ENCODE data around the gene ARRDC4. TPM values are rescaled to one million over a fixed set of nuclear protein-coding genes. Genes with fewer than 3 reads are reported as not detected.

Gene ARRDC4
- total and polyA plus RNA-seq, 8 donors = 12.7 to 29.5 (median 17.4) TPM

DNA sequence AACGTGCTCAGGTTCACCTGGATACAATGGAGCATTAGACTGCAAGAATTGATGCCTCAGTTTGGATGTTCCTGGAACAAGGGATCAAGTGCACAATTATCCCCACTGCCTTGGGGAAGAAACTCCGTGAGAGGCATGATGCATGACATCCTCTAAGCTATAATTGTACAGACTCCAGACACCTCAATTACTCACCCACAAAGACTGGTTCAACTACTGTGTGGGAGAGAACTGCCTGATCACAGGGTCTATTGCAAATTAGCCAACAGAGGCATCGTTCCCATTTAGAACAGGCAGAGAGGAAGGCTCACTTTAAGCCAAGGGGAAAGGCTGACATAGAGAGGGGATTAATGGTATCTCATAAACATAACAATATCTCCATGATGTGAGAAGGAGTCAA is 43.5 kb downstream of the ARRDC4 start:
- TF ChIP-seq, protein P1, sequence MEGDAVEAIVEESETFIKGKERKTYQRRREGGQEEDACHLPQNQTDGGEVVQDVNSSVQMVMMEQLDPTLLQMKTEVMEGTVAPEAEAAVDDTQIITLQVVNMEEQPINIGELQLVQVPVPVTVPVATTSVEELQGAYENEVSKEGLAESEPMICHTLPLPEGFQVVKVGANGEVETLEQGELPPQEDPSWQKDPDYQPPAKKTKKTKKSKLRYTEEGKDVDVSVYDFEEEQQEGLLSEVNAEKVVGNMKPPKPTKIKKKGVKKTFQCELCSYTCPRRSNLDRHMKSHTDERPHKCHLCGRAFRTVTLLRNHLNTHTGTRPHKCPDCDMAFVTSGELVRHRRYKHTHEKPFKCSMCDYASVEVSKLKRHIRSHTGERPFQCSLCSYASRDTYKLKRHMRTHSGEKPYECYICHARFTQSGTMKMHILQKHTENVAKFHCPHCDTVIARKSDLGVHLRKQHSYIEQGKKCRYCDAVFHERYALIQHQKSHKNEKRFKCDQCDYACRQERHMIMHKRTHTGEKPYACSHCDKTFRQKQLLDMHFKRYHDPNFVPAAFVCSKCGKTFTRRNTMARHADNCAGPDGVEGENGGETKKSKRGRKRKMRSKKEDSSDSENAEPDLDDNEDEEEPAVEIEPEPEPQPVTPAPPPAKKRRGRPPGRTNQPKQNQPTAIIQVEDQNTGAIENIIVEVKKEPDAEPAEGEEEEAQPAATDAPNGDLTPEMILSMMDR (IDR thresholded peaks at IDR 0.05) = no peak
- Histone ChIP-seq H3K9me3 (no peaks in the 10 kb centered on the region), H3K4me1 (no peaks in the 10 kb centered on the region), H3K36me3 (no peaks in the 10 kb centered on the region), H3K4me3 (no peak overlapping the region), H3K27ac (no peak overlapping the region), H3K27me3 (no peaks in the 10 kb centered on the region)
- ATAC-seq (no peak), DNase-seq (no peak)
- intact Hi-C loops (cut with DNase I) = no loop called here

DNA sequence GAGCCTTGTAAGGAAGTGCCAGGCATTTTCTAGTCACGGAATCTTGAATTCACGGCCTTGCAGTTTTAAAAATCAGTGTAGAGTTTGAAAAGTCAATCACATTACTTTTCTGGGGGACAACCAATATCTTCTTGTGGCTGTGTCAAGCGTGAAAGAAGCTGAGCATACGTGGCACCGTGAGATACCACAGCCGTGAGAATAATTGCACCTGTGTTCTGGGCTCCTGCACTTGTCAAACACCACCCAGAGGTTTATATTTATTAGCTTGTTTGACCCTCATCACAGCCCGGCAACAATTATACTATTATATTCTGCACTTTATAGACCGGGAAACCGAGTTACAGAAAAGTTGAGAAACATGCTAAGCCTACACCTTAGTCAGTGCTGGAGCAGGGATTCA is 45.2 kb downstream of the ARRDC4 start:
- H3K9me3 ChIP-seq = no peaks in the 10 kb centered on the region
- no peaks in the 10 kb centered on the region for H3K27me3 ChIP-seq
- TF ChIP-seq, protein P1 (IDR thresholded peaks at IDR 0.05) = no peak
- H3K4me1 ChIP-seq = no peaks in the 10 kb centered on the region
- ATAC-seq (no peak), DNase-seq (no peak)
- H3K4me3 ChIP-seq = no peak overlapping the region
- H3K27ac ChIP-seq = no peak overlapping the region
- intact Hi-C loops (cut with DNase I) = no loop called here
- no peaks in the 10 kb centered on the region for H3K36me3 ChIP-seq

DNA sequence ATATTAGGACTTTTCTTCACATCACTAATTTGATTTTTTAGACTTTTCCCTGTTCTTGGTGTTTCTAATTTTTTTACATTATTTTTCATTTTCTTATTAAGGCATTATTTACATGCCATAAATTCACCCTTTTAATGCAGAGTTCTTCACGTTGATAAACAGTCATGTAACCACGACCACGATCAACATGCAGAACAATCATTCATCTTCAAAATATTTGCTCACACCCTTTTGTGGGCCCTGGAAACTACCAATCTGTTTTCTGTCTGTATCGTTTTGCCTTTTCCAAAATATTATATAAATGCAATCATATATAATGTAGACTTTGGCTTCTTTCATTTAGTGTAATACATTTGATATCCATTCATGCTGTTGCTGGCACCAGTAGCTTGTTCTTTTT is 48.7 kb downstream of the ARRDC4 start:
- Histone ChIP-seq H3K4me1 (no peaks in the 10 kb centered on the region), H3K9me3 (no peaks in the 10 kb centered on the region), H3K27me3 (no peaks in the 10 kb centered on the region), H3K27ac (no peak overlapping the region), H3K4me3 (no peak overlapping the region), H3K36me3 (no peaks in the 10 kb centered on the region)
- no peak for ATAC-seq
- intact Hi-C loops (cut with DNase I) = no loop called here
- TF ChIP-seq, protein P1 (IDR thresholded peaks at IDR 0.05) = no peak
- DNase-seq = no peak

DNA sequence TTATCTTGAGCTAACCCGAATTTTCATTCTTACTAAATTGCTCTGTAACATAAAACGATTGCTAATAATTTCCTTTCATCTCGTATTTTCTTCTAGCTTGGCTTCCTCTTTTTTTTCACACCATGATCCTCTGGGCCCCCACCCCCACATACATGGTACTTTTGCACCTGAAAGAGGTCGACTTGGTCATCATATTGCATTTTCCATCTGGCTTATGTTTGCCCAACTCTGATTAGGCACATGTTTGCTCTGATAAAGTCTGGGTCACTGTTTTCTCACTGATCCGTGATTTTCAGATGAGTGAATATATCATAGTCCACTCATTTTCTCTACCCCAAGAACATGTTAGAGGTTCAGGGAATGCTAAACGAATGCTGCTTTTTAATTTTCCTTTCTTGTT is 49.5 kb downstream of the ARRDC4 start:
- DNase-seq (no peak), ATAC-seq (no peak)
- H3K27ac ChIP-seq = no peak overlapping the region

DNA sequence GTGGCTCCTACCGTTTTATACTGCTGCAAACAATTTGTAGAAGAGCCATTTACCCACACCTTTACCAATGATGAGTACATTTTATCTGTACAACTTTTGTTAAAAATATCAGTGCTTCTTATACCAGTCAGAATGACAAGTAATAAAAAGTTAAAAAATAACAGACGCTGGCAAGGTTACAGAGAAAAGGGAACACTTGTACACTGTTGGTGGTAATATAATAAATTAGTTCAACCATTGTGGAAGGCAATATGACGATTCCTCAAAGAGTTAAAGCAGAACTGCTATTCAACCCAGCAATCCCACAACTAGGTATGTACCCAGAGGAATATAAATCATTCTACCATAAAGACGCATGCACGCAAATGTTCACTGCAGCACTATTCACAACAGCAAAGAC is 51.9 kb downstream of the ARRDC4 start:
- intact Hi-C loops (cut with DNase I) = no loop called here
- DNase-seq (no peak), ATAC-seq (no peak)
- H3K36me3 ChIP-seq = no peaks in the 10 kb centered on the region
- H3K4me1 ChIP-seq = no peaks in the 10 kb centered on the region
- H3K9me3 ChIP-seq = no peaks in the 10 kb centered on the region
- no peaks in the 10 kb centered on the region for H3K27me3 ChIP-seq
- H3K27ac ChIP-seq = no peak overlapping the region
- TF ChIP-seq, protein P1 (IDR thresholded peaks at IDR 0.05) = no peak
- H3K4me3 ChIP-seq = no peak overlapping the region

More for the DNA sequence above, 49.5 kb downstream of the ARRDC4 start:
- no peaks in the 10 kb centered on the region for H3K4me1 ChIP-seq
- H3K4me3 ChIP-seq = no peak overlapping the region
- H3K36me3 ChIP-seq = no peaks in the 10 kb centered on the region
- H3K27me3 ChIP-seq = no peaks in the 10 kb centered on the region
- intact Hi-C loops (cut with DNase I) = no loop called here
- TF ChIP-seq, protein P1 (IDR thresholded peaks at IDR 0.05) = no peak
- H3K9me3 ChIP-seq = no peaks in the 10 kb centered on the region

All from left lung (tissue), 10 donors.